Fibroblast of skin of back (primary cell): ENCODE results near the gene MAN2A2.
A peak's percentile ranks its signal among the peaks of the same experiment; 100 is the strongest.
"Not testable (repeated sequence)": the region's sequence is repeated elsewhere in the genome, so short reads cannot be mapped to it uniquely, and the experiment has no call there.

ENCODE experiments used
- DNase-seq: peaks from one replicate; pipeline ENCODE4 v3.0.0-alpha.2; 2013

Gene MAN2A2

GRCh38 chr15:90884719-90885431 is 18.2 kb upstream of the MAN2A2 start:
- DNase-seq, result no peak

DNA sequence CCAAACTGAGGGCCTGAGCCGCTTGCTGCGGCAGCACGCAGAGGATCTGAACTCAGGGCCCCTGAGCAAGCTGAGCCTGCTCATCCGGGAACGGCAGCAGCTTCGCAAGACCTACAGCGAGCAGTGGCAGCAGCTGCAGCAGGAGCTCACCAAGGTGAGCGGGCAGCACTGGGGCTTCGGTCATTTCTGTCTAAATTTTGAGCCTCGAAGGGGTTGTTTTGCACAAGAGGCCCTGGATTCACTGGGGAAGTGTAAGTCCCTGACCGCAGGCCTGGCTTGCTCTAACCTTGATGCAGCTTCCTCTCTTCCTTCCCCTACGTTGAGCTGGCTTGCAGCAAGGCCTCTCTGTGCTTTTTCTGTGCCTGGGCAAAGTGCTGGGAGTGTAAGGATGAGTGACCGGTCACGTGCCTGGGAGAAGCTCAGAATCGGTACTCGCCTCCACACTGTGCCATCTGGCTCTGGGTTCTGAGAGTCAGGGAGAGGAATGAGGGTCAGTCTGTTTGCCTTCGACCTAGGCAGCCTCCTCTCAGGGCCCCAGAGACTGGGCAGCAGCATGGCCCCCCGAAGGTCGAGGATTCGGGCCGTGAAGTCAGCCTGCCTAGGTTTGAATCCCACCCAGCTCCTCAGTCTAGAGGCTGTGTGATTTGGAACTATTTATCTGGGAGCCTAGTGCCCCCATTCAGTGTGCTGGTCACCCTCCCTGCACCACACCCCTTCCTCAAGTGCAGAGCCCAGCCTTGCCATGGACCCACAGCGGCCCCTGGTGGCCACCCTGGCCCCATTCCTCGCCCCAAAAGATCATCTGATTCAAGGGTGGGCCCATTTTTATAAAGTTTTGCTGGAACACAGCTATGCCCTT is 17.4 kb upstream of the MAN2A2 start:
- peak; percentile 62 for DNase-seq

DNA sequence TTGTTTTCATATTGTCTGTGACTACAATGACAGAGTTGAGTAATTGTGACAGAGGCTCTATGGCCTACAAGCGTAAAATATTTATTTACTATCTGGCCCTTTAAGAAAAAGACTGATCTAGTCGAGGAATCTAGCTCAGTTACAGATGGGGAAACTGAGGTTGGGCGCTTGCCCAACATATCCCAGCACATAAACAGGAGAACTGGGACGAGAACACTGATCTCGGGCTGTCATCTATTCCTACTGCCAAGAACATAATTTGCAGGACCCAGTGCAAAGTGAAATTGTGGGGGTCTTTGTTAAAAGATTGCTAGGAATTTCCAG is 16.8 kb upstream of the MAN2A2 start:
- no peak for DNase-seq

DNA sequence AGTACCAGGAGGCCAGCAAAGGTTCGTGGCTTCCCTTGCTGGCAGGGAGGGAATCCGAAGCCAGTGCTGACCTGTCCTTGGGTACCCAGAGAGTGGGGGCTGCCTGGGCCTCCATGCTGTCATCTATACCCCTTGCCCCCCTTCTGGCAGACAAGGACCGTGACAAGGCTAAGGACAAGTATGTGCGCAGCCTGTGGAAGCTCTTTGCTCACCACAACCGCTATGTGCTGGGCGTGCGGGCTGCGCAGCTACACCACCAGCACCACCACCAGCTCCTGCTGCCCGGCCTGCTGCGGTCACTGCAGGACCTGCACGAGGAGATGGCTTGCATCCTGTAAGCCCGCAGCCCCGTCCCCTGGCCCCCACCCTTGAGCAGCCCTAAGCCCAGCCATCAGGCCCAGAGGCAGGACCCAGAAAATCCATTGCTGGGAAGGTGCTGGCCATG is 16.0 kb upstream of the MAN2A2 start:
- no peak for DNase-seq

DNA sequence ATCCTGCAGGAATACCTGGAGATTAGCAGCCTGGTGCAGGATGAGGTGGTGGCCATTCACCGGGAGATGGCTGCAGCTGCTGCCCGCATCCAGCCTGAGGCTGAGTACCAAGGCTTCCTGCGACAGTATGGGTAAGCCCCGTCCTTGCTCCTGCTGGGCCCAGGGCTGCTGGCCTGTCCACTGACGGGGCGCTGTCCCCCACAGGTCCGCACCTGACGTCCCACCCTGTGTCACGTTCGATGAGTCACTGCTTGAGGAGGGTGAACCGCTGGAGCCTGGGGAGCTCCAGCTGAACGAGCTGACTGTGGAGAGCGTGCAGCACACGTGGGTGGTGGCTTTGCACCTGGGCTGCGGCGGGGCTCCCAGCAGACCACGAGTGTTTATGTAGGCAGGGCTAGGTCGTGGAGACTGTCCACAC is 13.8 kb upstream of the MAN2A2 start:
- no peak for DNase-seq

GRCh38 chr15:90889736-90890456 is 13.2 kb upstream of the MAN2A2 start:
- no peak for DNase-seq

DNA sequence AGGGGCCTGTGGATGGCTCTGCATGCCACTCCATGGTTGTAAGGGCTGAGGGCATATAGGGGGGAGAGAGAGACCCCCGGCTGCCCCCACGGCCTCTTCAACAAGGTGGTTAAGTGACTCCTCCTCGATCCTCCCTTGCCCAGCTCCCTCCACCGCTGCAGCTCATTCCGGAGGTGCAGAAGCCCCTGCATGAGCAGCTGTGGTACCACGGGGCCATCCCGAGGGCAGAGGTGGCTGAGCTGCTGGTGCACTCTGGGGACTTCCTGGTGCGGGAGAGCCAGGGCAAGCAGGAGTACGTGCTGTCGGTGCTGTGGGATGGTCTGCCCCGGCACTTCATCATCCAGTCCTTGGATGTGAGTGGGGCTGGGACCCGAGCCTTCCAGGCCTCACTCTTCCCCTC is 12.3 kb upstream of the MAN2A2 start:
- no peak for DNase-seq

DNA sequence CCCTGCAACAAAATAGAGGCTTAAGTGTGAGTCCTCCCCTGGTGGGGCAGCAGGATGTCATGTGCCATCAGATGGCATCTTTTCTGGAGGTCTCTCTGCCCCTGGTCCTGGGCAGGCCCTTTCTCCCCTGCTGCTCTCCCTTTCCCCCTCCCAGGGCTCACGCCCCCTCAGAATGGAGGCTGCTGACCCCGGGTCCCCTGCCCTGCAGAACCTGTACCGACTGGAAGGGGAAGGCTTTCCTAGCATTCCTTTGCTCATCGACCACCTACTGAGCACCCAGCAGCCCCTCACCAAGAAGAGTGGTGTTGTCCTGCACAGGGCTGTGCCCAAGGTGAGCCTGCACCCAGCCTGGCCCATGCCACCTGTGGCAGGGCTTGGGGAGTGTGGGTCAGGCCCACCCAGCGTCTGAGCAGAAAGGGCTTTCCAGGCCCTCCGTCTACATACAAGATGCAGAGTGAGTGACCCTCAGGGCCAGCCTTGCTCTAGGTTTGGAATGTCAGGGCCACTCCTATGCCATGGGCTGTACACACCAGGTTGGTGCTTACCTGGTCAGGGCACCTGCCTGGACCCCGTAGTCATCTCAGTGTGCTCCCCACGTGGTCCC is 11.7 kb upstream of the MAN2A2 start:
- no peak for DNase-seq

GRCh38 chr15:90892023-90892422 is 11.1 kb upstream of the MAN2A2 start:
- no peak for DNase-seq

DNA sequence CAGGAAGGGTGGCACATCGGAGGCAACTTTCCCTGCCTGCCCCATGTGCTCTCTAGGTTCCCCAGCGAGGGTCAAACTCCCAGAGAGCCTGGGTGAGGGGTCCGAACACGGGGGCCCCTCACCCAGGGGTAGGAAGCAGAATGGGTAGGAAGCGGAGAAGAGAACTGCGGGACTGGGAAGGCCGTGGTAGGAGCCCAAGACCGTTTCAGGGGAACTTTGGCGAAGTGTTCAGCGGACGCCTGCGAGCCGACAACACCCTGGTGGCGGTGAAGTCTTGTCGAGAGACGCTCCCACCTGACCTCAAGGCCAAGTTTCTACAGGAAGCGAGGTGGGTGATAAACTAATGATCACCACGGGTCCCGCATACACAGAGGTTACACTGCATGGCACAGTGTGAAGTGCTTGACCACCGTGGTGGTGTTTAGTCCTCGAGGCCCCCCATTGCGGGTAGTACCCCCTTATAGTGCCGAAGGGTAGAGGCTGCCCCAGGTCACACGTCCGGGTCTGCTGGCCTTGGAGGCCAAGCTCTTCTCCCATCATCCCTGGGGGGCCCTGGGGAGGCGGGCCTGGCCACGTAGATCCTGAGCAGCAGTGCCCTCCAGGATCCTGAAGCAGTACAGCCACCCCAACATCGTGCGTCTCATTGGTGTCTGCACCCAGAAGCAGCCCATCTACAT is 10.5 kb upstream of the MAN2A2 start:
- DNase-seq, result no peak

DNA sequence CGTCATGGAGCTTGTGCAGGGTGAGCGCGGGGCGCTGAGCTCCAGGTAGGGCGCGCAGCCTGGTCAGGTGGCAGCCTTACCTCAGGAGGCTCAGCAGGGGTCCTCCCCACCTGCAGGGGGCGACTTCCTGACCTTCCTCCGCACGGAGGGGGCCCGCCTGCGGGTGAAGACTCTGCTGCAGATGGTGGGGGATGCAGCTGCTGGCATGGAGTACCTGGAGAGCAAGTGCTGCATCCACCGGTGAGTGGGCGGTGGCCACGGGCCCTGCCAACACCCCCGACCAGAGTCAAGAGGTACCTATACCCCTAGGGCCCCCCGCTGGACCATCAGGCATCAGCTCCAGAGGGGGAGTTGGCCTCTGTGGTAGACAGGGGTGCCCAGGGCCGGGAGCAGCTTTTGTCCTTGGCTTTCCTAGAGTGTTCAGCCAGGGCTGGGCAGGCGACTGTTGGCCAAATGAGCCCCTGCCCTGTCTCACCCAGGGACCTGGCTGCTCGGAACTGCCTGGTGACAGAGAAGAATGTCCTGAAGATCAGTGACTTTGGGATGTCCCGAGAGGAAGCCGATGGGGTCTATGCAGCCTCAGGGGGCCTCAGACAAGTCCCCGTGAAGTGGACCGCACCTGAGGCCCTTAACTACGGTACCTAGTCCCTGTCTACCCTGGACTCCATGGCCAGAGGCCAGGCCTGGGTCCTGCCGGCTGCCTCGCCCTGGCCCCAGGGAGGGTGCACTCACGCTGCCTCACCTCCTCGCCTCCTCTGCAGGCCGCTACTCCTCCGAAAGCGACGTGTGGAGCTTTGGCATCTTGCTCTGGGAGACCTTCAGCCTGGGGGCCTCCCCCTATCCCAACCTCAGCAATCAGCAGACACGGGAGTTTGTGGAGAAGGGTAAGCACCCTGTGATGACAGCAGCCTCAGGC is 9.7 kb upstream of the MAN2A2 start:
- DNase-seq, result no peak

GRCh38 chr15:90895571-90896117 is 7.5 kb upstream of the MAN2A2 start:
- DNase-seq, result no peak

DNA sequence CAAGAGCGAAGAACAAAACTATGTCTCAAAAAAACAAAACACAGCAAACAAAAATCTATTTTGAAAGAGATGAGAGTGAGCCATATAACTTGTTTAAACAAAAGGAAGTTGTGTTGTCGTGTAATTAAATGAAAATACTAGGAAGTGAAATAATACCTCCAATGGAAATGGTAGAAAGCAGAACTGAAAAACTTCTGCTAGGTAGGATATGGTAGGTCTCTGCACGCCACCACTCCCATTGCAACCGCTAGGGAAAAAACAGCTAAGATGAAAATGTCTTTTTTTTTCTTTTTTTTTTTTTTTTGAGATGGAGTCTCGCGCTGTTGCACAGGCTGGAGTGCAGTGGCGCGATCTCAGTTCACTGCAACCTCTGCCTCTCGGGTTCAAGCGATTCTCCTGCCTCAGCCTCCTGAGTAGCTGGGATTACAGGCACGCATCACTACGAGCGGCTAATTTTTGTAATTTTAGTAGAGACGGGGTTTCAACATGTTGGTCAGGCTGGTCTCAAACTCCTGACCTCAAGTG is 5.9 kb upstream of the MAN2A2 start:
- DNase-seq, result not testable (repeated sequence)

- no peak for DNase-seq
These were observed 1.7 kb upstream of the MAN2A2 start for GRCh38 chr15:90901175-90902039.

- peak; percentile 80 for DNase-seq
These were observed 862 bp upstream of the MAN2A2 start for GRCh38 chr15:90902040-90902839.

DNA sequence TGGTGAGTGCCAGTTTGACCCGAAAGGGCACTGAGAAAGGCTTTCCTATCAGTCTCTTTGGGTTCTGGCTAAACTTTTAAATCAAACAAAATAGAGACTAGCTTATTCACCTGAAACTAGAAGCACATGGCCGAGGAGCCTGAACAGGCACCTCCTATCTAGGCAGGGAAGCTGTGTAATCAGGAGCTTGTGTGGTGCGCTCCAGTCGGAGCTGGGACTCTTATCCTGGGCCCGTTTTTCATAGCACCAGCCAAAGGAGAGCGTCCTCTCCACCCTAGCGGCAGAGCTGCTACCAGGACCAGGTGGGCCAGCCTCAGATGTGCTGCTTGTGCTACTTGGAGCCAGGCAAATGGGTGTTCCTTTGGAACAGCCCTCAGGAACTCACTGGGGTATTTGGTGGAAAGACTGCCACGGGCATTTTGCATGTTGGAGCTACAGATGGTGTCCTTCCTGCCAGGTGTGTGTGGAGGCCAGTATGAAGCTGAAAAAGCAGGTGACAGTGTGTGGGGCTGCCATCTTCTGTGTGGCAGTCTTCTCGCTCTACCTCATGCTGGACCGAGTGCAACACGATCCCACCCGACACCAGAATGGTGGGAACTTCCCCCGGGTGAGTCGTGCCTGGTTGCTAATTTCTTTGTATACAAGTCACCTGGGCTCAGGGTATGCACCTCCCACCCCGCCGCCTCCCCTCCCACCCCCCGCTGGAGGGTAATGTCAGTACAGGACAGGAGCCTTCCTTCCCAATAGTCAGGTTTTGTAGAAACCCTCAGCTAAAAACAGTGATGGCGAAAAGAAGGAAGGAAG is 833 bp downstream of the MAN2A2 start:
- DNase-seq, result no peak

DNA sequence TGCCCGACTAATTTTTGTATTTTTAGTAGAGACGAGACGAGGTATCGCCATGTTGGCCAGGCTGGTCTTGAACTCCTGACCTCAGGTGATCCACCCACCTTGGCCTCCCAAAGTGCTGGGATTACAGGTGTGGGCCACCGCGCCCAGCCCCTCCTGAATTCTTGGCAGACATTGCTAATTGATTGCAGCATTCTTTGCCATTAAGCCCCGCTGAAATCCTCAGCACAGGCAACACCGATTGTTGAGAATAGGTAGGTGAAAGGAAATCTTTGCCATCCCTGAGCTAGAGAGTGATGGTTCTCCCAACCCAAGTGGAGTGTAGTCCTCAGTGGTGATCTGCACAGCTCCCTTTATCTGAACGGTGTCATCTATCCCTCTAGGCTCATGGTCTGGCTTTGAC is 1.6 kb downstream of the MAN2A2 start:
- DNase-seq, result no peak
